ENCODE data around the gene HS2ST1. TPM values are rescaled to one million over a fixed set of nuclear protein-coding genes. Genes with fewer than 3 reads are reported as not detected.

The HS2ST1 gene
- total and polyA plus RNA-seq, 10 of the 15 experiments (the other 5 are each of a cell fraction or from before 2014, with no cell fraction given), result 5.4 to 30.8 (median 18.6) TPM

DNA sequence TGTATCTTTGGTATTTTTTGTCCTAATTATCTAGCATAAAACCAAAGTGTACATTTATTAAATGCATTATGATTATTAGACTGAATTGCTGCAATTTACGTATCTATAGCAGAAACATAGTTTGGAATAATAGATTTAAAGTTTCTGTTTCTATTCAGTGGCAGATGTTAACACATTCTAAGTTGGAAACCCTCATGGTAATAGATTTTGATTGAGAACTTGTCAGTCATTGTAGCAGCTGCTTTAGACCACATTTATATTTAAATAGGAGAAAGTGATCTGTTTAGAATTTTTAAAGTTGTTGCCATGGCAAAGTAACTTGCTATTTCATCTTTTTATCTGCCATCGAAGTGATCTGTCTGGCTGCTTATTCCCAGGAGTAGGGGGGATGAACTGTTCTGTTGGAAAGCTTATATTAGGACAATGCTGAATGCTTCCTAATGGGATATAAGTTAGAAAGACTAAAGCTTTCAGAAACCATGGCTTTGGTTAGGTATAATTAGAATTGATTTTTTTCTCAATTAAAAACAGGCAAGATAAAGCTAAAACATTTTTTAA lies 61.6 kb downstream of the HS2ST1 start:
- Histone ChIP-seq H4K20me1 (ENCODE audit: control insufficient read depth, insufficient read depth) (no peaks in the 10 kb centered on the region), H3K36me3 (ENCODE audit: control insufficient read depth in 2 of 2, insufficient read depth in 2 of 2, low read length in 1 of 2) (no peaks in the 10 kb centered on the region), H3K4me1 (ENCODE audit: control insufficient read depth, insufficient read depth, low read length) (no peaks in the 10 kb centered on the region), H3K9ac (ENCODE audit: control insufficient read depth, insufficient read depth, low read length) (no peak overlapping the region), H3K9me3 (replicated peaks; ENCODE audit: control insufficient read depth, insufficient read depth, low read length) (no peaks in the 10 kb centered on the region; the same call in 2 of the 3 replicates), H3K4me2 (ENCODE audit: control insufficient read depth, insufficient read depth) (no peak overlapping the region), H3K4me3 (no peak overlapping the region), H2AFZ (ENCODE audit: control insufficient read depth, low read depth, low read length) (no peak overlapping the region), H3K27ac (ENCODE audit: control insufficient read depth, insufficient read depth) (no peak overlapping the region), H3K27me3 (replicated peaks in 1 of 2; ENCODE audit: control insufficient read depth in 2 of 2, insufficient read depth in 2 of 2, low read length in 1 of 2) (no peaks in the 10 kb centered on the region), H3K79me2 (ENCODE audit: control insufficient read depth, insufficient read depth, low read length) (peaks cover 6% of the 10 kb centered on the region)
- in situ Hi-C loops (cut with MboI), result no loop called here
- DNase-seq (ENCODE audit: low read depth, low spot score) (no peak), FAIRE-seq (no peak), ATAC-seq (no peak)
- ChIA-PET SMC1A (ENCODE audit: uncharacterized antibody, unreplicated experiment) (interaction anchor here (0.7 to 4.0 kb wide), 11 partner anchors 10 to 239 kb away, joined by 3 to 27 read pairs (median 3); no protein-coding TSS in a partner anchor), RAD21 (ENCODE audit: unreplicated experiment) (interaction anchor here (0.7 to 2.0 kb wide), 6 partner anchors 9 to 108 kb away, joined by 3 to 9 read pairs (median 4); no protein-coding TSS in a partner anchor), CTCF (interaction anchor here (1.0 to 6.3 kb wide), 11 partner anchors 9 to 596 kb away, joined by 3 to 45 read pairs (median 5); no protein-coding TSS in a partner anchor), POLR2A (no interaction called here)
- intact Hi-C loops (cut with micrococcal nuclease; ENCODE audit: unreplicated experiment), result no loop called here
- WGBS (ENCODE audit: insufficient coverage, insufficient replicate concordance, low lambda C conversion rate, missing lambda C conversion rate), result 65% methylated on average over 2 of the region's 2 CpGs
- BruUV-seq (replicated peaks), result no TSS peak
- TF ChIP-seq BRCA1 (IDR thresholded peaks at IDR 0.05; ENCODE audit: low read depth, low read length) (no peak), NFYB (IDR thresholded peaks at IDR 0.05; ENCODE audit: insufficient read depth, low read depth, low read length) (no peak), JUND (IDR thresholded peaks at IDR 0.05; ENCODE audit: low read depth, low read length) (no peak), EGR1 (IDR thresholded peaks at IDR 0.05; ENCODE audit: borderline replicate concordance in 1 of 2, low read depth in 2 of 2, low read length in 2 of 2) (no peak), TCF3 (IDR thresholded peaks at IDR 0.05; ENCODE audit: borderline replicate concordance, insufficient read depth, low read depth, low read length) (no peak), BACH1 (IDR thresholded peaks at IDR 0.05; ENCODE audit: borderline replicate concordance) (no peak), IKZF2 (IDR thresholded peaks at IDR 0.05) (no peak), TCF12 (IDR thresholded peaks at IDR 0.05; ENCODE audit: low read depth, low read length) (no peak), RFX5 (IDR thresholded peaks at IDR 0.05; ENCODE audit: low read depth, low read length) (no peak), SMARCA5 (IDR thresholded peaks at IDR 0.05) (no peak), POLR2A (IDR thresholded peaks at IDR 0.05; ENCODE audit: low read depth, low read length) (no peak), KLF5 (IDR thresholded peaks at IDR 0.05; ENCODE audit: partially characterized antibody) (no peak), ASH2L (IDR thresholded peaks at IDR 0.05; ENCODE audit: borderline replicate concordance, low read depth) (no peak), LARP7 (IDR thresholded peaks at IDR 0.05) (no peak)
- TF ChIP-seq, protein P1, sequence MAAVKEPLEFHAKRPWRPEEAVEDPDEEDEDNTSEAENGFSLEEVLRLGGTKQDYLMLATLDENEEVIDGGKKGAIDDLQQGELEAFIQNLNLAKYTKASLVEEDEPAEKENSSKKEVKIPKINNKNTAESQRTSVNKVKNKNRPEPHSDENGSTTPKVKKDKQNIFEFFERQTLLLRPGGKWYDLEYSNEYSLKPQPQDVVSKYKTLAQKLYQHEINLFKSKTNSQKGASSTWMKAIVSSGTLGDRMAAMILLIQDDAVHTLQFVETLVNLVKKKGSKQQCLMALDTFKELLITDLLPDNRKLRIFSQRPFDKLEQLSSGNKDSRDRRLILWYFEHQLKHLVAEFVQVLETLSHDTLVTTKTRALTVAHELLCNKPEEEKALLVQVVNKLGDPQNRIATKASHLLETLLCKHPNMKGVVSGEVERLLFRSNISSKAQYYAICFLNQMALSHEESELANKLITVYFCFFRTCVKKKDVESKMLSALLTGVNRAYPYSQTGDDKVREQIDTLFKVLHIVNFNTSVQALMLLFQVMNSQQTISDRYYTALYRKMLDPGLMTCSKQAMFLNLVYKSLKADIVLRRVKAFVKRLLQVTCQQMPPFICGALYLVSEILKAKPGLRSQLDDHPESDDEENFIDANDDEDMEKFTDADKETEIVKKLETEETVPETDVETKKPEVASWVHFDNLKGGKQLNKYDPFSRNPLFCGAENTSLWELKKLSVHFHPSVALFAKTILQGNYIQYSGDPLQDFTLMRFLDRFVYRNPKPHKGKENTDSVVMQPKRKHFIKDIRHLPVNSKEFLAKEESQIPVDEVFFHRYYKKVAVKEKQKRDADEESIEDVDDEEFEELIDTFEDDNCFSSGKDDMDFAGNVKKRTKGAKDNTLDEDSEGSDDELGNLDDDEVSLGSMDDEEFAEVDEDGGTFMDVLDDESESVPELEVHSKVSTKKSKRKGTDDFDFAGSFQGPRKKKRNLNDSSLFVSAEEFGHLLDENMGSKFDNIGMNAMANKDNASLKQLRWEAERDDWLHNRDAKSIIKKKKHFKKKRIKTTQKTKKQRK (IDR thresholded peaks at IDR 0.05; ENCODE audit: low read depth, low read length), result no peak
- TF ChIP-seq, protein P2, sequence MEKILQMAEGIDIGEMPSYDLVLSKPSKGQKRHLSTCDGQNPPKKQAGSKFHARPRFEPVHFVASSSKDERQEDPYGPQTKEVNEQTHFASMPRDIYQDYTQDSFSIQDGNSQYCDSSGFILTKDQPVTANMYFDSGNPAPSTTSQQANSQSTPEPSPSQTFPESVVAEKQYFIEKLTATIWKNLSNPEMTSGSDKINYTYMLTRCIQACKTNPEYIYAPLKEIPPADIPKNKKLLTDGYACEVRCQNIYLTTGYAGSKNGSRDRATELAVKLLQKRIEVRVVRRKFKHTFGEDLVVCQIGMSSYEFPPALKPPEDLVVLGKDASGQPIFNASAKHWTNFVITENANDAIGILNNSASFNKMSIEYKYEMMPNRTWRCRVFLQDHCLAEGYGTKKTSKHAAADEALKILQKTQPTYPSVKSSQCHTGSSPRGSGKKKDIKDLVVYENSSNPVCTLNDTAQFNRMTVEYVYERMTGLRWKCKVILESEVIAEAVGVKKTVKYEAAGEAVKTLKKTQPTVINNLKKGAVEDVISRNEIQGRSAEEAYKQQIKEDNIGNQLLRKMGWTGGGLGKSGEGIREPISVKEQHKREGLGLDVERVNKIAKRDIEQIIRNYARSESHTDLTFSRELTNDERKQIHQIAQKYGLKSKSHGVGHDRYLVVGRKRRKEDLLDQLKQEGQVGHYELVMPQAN (conservative IDR thresholded peaks at IDR 0.05), result no peak
- TF ChIP-seq, protein P3, sequence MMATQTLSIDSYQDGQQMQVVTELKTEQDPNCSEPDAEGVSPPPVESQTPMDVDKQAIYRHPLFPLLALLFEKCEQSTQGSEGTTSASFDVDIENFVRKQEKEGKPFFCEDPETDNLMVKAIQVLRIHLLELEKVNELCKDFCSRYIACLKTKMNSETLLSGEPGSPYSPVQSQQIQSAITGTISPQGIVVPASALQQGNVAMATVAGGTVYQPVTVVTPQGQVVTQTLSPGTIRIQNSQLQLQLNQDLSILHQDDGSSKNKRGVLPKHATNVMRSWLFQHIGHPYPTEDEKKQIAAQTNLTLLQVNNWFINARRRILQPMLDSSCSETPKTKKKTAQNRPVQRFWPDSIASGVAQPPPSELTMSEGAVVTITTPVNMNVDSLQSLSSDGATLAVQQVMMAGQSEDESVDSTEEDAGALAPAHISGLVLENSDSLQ (IDR thresholded peaks at IDR 0.05), result no peak
- TF ChIP-seq, protein P4, sequence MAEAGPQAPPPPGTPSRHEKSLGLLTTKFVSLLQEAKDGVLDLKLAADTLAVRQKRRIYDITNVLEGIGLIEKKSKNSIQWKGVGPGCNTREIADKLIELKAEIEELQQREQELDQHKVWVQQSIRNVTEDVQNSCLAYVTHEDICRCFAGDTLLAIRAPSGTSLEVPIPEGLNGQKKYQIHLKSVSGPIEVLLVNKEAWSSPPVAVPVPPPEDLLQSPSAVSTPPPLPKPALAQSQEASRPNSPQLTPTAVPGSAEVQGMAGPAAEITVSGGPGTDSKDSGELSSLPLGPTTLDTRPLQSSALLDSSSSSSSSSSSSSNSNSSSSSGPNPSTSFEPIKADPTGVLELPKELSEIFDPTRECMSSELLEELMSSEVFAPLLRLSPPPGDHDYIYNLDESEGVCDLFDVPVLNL (IDR thresholded peaks at IDR 0.05; ENCODE audit: low read depth, low read length), result no peak
